ENCODE measurements around the gene PSMB10.
"Not testable (repeated sequence)": the region's sequence is repeated elsewhere in the genome, so short reads cannot be mapped to it uniquely, and the experiment has no call there.

PSMB10 gene

DNA sequence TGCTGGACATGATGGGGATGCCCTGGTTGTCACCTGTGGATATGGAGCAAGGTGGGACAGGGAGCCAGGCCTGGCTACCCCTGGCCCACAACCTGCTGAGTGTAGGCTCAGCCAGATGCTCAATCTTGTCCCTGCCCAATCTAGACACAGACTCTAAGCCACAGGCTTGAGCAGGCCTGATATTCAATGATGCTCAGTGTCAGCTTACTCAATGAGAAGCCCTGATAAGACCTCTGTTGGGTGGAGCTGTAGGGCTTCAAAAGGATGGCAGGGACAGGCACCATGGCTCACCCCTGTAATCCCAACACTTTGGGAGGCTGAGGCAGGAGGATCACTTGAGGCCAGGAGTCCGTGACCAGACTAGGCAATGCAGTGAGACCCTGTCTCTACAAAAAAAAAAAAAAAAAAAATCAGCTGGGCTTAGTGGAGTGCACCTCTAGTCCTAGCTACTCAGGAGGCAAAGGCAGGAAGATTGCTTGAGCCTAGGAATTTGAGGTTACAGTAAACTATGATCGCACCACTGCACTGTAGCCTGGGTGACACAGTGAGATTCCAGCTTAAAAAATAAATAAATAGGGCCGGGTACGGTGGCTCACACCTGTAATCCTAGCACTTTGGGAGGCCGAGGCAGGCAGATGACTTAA, 3.9 kb upstream of the PSMB10 start:
- H3K27ac ChIP-seq: no peak overlapping the region
- no peak for TF ChIP-seq CTCF (IDR thresholded peaks at IDR 0.05)
- no peak for DNase-seq (ENCODE audit: low spot score)

GRCh38 chr16:67939507-67940445, 3.1 kb upstream of the PSMB10 start:
- no peak overlapping the region for H3K27ac ChIP-seq
- no peak for TF ChIP-seq CTCF (IDR thresholded peaks at IDR 0.05)
- DNase-seq (ENCODE audit: low spot score): no peak
- no peak overlapping the region for H3K4me3 ChIP-seq

More for the DNA sequence above, 3.9 kb upstream of the PSMB10 start:
- no peak overlapping the region for H3K4me3 ChIP-seq

- not testable (repeated sequence) for H3K4me3 ChIP-seq; H3K27ac ChIP-seq; DNase-seq (ENCODE audit: low spot score)
These were observed 1.1 kb upstream of the PSMB10 start for GRCh38 chr16:67937713-67938112.

- no peak for TF ChIP-seq CTCF (IDR thresholded peaks at IDR 0.05)
- no peak for DNase-seq (ENCODE audit: low spot score)
- Histone ChIP-seq H3K4me3 (peak overlapping the region; percentile 88), H3K27ac (peak overlapping the region; percentile 86 to 94)
These were observed 393 bp upstream of the PSMB10 start for GRCh38 chr16:67936880-67937605.

DNA sequence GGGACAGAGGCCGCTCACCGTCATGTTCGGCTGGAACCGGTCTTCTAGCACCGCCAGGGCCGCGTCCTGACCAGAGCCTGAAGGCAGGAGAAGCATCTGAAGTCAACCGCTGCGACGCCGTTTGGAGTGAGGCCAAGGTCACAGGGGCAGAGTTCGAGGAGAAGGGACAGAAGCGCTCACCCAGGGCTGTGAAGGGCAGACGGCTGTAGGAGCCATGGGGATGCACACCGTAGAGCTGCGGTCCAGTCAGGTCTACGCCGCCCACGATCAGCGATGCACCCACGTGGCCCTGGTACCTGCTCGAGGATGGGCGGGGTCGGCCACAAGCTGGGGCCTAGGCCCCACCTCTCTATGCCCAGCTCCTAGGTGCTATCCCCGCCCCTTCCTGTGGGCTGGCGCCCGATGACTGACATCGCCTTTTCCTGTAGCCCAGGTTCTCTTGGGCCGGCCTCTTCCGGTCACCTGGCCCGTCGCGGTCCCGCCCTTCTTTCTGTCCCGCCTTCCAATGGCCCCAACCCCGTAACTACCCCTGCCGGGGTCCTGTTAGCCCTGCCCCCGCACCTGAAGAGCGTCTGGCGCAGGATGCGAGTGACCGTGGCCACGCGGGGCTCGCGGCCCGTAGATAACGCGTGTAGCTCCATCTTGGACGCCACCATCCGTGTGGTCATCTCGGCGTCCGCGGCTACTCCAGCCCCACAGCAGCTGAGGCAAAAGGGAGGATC, 1.1 kb downstream of the PSMB10 start:
- Histone ChIP-seq H3K27ac (peak overlapping the region; percentile 86 to 94), H3K4me3 (peak overlapping the region; percentile 88)
- peak; percentile 94 for DNase-seq (ENCODE audit: low spot score)
- no peak for TF ChIP-seq CTCF (IDR thresholded peaks at IDR 0.05)

GRCh38 chr16:67935101-67935401, 1.6 kb downstream of the PSMB10 start:
- Histone ChIP-seq H3K4me3 (peak overlapping the region; percentile 88), H3K27ac (peak overlapping the region; percentile 86 to 94)
- no peak for DNase-seq (ENCODE audit: low spot score)
- no peak for TF ChIP-seq CTCF (IDR thresholded peaks at IDR 0.05)

Data from coronary artery (tissue), 2 donors.